Measurements from ENCODE around the gene ZNF436.

- TF ChIP-seq CTCF (IDR thresholded peaks at IDR 0.05): no peak
- no peak for TF ChIP-seq POLR2A (IDR thresholded peaks at IDR 0.05)
Observed at GRCh38 chr1:23352096-23352695, 17.4 kb downstream of the ZNF436 start.
